ENCODE measurements around the gene SCAF8.

The SCAF8 gene

DNA sequence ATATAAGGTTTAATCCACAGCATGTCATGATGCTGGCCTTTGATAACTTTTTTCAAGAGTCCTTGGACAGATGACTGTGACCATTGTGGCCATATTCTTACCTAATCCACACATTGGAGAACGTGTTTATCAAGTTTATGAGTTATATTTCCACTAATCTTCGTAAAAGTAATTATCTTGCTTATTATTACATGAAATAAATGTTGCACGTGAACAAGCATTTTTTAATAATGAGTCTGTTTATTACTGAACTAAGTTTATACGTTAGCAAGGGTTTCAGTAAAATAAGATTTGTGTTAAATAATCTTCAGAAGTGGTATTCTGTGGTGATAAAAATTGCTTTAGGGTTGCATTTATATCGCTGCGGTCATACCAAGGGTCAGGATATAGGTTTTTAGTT, 107.1 kb downstream of the SCAF8 start:
- no peak for ATAC-seq

DNA sequence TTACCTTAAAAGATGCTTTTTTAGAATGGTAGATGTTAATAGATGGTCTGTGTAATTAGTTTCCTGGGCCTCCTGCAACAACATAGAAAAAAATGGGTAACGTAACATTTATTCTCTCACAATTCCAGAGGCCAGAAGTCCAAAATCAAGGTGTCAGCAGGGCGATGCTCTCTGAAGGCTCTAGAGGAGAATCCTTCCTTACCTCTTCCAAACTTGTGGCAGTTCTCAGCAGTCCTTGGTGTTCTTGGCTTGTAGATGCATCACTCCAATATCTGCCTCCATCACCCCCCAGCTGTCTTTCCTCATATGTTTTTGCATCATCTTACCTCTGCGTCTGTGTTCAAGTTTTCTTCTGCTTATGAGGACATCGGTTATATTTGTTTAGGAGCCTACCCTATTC, 107.9 kb downstream of the SCAF8 start:
- ATAC-seq = no peak

DNA sequence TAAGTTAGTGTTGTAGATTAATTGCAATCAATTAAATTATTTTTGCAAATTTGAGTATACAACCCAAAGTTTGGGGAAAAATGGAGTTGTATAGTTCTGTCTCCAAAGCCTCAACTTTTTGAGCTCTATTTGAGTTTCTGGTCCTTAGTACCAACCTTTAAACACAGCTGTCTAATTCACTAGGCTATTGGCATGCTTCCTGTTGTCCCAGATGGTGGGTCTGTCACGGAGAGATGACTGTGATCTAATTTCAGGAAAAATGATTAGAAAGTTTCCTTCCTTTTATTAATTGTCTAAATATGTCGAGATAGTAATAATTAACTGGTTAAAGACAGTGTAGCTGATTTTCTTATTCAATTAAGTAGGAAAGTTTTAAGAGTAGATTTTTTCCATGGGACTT, 109.6 kb downstream of the SCAF8 start:
- ATAC-seq = no peak

DNA sequence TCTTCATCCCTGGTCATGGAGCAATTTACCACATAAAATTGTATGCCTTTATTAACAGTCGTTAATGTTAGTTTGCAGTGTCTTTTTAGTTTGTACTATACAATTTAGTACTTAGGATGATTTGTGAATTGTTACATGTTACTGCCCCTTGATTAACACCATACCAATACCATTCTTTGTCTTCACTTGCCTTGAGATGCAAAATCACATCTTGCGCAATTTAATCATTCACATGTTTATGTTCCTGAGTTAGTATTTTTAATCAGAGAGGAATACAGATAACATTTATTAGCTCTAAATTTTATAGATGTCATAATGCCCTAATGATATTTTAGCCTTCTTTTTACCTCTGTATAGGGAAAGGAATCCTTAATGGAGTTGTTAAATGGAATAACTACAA, 114.1 kb downstream of the SCAF8 start:
- no peak for ATAC-seq

DNA sequence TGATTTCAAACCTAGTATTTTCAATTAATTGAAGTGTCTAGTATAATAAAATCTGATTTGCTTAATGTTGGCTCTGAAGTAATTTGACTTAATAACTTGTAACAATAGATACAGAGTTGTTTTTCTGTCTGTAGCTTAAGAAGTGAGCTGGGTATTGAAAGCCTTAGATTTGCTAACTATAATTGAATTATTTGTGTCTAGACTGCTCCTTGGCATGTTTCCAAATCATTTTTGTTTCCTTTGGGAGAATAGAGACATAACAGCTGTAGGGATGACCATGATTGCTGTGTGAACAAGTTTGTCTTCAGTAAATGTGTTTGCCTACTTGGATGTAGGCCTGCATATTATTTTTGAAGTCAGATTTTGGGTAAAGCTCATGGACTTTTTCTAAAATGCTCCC, 115.4 kb downstream of the SCAF8 start:
- ATAC-seq = no peak

DNA sequence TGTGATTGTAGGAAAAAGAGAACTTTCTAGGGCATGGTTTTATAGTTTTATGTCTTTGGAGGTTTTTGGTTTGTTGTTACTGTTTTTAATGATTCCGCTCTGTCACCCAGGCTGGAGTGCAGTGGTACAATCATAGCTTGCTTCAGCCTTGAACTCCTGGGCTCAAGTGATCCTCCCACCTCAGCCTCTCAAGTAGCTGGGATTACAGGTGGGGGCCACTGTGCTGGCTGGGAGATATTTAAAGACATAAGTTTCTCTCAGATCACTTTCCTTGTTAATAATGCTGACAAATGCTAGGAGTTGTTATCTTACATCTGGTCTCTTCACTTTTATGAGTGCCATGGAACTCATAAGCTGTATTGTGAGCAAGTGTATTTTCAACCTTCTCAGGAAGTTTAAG, 116.3 kb downstream of the SCAF8 start:
- no peak for ATAC-seq

DNA sequence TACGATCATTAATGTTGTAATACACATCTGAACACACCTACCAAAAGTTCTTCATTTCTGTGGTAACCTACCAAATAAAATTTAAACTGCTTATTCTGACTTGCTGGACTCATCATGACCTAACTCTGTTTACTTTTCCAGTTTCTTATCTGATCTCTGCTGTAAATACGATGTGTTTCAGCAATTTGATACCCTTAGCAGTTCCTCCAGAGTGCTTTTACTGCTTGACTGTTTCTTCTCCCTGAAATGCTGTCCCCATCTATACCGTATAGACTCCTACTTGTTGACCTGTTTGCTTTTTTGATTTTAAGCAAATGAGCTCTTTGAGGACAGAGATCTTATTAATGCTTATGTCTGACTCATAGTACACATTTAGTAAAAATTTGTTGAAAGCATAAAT, 119.5 kb downstream of the SCAF8 start:
- ATAC-seq = no peak

DNA sequence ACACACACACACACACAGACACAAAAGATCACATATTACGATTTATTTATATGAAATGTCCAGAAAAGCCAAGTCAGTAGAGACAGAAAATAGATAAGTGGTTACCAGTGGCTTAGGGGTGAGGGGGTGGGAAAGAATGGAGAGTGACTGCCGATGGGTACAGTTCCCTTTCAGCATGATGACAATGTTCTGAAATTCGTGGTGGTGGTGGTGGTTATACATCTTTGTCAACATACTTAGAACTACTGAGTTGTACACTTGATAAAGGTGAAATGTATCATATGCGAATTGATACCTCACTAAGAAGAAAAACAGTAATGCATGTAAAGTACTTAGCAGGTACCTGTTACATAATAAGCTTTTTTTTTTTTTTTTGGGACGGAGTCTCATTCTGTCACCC, 124.3 kb downstream of the SCAF8 start:
- ATAC-seq = no peak

DNA sequence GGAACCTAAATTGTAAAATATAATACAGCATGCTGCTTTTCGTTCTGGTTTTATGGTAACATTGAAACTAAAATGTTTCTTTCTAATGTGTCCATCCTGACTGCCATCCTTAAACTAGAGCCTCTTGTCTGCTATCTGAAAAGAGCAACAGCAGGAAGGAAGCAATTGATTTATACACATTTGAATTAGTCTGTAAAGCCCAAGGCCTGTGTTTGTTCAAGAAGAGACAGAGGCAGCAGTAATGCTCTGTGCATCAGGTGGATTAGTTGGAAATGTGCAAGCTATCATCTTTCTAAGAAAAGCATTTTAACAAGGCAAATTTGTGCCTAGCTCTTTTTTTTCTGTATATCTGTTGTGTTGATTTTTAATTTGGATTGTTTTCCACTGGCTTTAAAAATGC, 128.6 kb downstream of the SCAF8 start:
- ATAC-seq = no peak

DNA sequence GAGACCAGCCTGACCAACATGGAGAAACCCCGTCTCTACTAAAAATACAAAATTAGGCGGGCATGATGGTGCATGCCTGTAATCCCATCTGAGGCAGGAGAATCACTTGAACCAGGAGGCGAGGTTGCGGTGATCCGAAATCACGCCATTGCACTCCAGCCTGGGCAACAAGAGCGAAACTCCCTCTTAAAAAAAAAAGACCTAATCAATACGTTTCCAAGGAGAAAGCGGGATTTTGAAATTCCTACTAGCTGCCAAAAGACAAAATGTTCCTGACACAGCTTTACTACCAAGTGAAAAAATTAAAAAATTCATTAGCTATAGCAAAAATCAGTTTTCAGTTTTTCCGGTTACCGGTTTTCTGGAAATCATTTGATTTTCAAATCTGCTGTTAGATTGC, 129.3 kb downstream of the SCAF8 start:
- ATAC-seq = no peak

DNA sequence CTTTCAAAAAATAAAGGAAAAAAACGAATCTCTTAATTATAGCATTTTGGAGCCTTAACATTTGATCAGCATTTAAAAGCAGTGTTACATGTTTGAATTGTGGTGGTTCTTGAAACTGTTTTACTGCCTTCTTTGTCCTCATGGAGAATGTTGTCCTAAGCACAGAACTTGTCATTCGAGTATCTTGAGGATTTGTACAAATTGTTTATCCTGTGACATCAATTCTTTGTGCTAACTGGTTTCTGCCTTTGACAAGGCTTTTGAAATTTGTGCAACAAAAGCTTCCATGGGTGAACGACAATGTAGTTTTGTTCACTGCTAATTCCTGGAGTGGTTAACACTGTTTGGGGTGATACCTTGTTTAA, 130.8 kb downstream of the SCAF8 start:
- ATAC-seq = no peak

DNA sequence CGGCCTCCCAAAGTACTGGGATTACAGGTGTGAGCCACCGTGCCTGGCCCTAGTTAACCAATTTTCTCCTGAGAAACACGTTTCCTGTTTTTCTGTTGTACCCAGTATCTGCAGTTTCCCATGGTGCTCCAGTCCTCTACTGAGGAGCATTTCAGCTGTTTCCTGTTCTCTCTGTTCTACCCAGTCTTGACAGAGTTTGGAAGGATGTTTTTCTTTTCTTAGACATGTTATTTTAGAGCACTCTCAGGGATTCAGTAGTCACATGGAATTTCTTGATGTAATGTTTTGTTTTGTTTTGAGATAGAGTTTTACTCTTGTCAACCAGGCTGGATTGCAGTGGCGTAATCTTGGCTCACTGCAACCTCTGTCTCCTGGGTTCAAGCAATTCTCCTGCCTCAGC, 132.1 kb downstream of the SCAF8 start:
- ATAC-seq = no peak

DNA sequence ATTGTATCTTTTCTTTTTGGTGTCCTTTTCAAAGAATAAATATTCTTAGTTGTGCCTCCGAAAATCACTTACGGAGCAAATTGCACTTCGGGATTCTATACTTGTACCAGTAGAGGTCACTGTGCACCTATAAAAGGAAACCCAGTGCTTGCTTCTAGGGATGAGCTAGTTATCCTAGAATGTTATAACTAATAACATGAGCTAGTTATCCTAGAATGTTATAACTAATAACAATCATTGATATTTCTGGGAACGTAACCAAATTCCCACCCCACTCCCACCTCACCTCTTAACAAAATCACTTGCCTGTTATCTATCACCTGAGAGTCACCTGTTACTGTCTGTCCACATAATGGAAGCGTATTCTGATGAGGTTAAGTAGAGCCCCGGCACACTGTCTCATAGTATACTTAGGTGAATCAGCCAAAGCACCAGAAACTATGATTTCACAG, 135.0 kb downstream of the SCAF8 start:
- ATAC-seq = peak in 1 of 2 donors; percentile 48

DNA sequence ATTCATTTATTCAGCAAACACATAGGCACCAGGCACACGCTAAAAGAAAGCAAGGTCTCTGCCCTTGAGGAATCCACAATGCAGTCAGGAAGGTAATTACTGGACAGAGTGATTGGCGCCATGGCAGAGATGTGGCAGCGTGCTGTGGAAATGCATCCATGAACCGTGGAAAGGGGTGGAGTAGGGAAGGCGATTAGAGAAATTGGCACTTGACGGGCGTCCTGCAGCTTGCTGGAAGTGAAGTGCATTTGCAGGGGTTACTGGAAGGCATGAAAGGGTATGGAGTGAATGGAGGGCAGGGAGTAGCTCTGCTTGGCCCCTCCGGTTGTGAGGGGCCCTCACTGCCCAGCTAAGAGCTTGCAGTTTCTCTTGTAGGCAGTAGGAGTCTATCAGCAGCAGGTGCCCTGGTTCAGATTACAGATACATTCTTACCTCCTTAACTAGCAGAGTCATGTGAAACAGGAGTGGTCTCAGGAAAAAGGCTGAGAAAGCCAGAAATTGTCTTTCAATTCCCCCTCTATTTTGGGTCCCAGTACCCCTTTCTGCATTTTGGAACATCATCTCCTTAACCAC, 139.4 kb downstream of the SCAF8 start:
- ATAC-seq = no peak

DNA sequence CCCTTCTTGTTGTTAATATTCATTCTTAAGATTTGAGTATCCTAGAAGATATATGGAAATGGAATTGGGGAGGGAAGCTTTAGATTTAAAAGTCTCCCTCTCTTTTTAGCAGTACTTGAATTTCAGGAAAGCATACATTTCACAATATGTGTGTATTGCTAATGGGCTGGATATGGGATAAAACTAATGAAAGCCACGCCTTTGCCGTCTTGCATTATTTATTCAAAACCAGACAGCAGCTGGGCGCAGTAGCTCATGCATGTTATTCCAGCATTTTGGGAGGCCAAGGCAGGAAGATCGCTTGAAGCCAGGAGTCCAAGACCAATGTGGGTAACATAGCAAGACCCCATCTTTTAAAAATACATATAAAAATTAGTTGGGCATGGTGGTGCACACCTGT, 140.3 kb downstream of the SCAF8 start:
- ATAC-seq = no peak

DNA sequence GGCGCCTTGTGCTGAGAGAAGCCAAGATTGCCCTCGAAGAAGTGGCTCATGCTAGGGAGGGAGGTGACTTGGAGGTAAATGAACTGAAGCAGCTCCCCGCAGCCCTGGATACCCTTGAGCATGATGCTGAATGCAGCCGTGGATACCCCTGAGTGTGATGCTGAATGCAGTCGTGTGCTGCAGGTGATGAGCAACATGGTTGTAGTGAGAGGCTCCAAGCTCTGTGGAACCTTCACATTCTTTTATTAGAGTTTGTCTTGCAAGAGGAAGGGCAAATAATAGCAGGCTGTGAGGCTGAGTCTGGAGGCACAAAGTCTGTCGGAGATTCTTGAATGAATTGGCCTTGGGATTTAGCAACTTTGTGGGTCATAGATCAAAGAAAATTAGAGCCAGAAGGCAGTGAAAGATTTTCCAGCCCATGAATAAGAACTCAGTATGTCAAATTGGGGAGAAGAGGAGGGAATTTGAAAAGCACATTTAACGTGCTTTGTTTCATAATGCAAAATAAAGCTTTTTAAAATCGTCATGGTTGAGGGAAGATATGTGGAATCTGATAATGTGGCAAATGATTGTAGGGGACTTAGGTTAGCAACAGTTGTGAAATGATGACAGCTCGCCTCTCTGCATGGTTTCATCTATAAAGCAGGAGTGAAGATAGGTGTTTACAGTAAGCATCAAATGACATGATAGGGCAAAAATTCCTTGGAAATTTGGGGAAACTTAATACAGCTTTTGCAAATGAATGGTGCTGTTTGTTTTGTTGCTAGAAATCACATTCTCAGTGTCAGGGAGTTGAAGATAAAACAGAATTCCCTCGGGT, 141.8 kb downstream of the SCAF8 start:
- ATAC-seq = no peak

DNA sequence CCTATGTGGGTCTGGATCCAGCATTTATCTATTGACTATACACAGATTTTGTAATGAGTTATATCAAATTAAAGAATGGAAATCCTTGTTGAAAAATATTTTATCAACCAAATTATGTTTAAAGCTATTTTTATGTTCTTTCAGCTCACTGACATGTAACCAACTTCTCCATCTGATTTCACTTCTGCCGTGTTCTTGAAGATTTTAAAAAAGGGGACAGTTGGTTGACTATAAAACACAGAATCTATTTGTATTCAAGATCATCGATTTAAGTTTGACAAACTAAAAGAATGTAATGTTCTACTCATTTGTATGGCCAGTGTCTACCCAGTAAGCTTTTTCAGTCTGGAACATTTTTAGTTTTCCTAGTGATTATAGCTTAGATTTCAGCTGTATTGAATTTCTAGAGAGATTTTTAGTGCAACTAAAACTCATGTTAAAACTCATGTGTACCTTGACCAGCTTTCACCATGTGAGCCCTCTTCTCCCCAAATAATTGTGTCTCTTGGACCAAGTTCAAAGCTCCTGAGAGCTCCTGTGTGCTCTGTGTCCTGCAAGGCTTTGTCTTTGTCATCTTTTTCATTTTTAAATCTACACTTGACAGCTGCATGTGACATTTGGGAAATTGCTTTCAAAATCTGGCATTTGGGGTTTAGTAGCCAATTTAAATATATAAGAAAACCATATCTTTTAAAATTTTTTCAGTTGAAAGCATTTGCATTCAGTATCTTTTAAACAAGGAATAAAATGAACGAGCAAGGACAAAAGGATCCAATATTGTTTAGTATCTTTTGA, 143.5 kb downstream of the SCAF8 start:
- ATAC-seq = no peak

DNA sequence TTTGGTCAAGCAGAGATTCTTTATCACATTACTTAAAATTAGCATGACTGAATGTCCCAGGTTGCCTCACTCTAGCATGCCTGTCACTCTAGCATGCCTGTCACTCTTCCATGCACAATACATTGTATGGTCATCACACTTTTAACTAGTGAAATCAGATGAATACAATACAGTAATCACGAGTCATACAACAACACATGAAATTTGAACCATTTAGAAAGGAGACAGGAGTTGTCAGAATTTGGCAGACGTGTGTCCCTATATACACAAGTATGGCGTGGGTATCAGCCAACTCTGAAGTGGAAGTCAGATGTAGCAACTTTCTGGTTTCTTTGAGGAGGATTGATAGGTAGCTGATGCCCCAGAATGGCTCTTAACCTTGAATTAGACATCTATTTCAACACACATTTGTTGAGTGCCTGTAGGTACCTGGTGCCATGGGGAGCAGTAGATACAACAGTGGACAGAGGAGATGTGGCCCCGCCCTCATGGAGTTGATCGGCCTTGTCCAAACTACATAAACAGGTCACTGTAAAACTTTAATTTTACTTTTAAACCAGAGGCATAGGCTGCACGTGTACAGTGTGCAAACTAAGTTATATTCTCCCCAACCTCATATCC, 145.8 kb downstream of the SCAF8 start:
- no peak for ATAC-seq

DNA sequence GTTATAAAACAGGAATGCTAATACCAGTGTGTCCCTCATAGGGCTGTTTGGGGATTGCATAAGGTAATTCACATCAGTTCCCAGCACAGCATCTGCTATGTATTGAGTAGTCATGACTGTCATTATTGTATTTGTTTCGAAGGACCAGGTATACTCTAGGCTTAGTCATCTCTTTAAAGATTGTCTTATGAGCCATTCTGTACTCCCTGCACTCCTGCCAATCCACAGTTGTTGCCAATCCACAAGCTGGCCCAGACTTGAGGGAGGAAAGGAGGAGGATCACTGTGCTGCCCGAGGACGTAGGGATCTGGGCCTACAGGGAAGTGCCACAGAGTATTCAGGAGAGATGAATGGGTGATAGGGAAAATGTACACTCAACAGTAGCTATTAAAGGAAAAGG, 148.9 kb downstream of the SCAF8 start:
- ATAC-seq = no peak

Measured in activated CD4-positive, CD25-positive, alpha-beta regulatory T cell treated with anti-CD3 and anti-CD28 coated beads, Interleukin-2, amount 50 U/mL, for 24 hours (primary cell).